Measurements from ENCODE around the gene SPDYE6. TPM values are rescaled to one million over a fixed set of nuclear protein-coding genes. Genes with fewer than 3 reads are reported as not detected.

SPDYE6 gene
- total RNA-seq, 1 experiment from 2014 or later: not detected

DNA sequence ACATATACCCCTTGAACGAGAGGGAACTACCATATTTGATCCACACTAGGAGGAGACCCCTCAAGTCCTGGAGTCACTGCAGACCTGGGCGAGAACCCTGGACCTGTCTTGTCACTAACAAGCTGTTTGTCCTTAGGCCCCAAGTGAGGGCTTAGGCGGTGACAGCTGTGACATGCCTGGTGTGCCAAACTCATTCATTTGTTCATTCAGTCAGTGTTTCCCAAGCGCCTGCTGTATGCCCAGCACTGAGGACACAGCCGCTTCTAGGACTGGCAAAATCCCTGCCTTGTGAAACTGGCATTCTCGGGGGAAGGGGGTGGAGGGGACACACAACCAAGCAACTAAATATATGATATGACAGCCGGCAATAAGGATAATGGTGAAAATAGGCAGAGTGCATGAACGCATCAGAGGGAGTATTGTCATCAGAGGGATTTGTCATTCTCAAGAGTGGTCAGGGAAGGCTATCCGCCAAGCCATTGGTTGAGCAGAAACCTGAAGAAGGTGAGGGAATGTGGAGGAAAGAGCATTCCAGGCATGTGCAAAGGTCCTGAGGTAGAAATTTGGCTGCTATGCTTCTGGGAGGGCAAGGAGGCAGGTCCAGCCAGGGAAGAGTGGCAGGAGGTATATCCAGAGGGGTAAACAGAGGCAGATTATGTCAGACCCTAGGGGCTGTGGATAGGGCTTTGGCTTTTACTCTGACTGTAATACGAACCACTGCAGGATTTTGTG lies 58.6 kb downstream of the SPDYE6 start:
- no peaks in the 10 kb centered on the region for H3K36me3 Mint-ChIP-seq (ENCODE audit: insufficient read depth, unreplicated experiment)
- H3K27ac Mint-ChIP-seq (ENCODE audit: unreplicated experiment): no peak overlapping the region
- H3K4me3 Mint-ChIP-seq (ENCODE audit: low read depth, unreplicated experiment): no peak overlapping the region
- BruUV-seq (replicated peaks): no TSS peak
- H3K4me1 Mint-ChIP-seq (ENCODE audit: low read depth, unreplicated experiment): no peaks in the 10 kb centered on the region
- CTCF ChIA-PET: no interaction called here
- no peak for DNase-seq
- H3K9me3 Mint-ChIP-seq (ENCODE audit: low read depth, unreplicated experiment): no peaks in the 10 kb centered on the region
- no peak for TF ChIP-seq CTCF (IDR thresholded peaks at IDR 0.05; ENCODE audit: unreplicated experiment)
- no peaks in the 10 kb centered on the region for H3K27me3 Mint-ChIP-seq (ENCODE audit: unreplicated experiment)
- intact Hi-C loops (cut with micrococcal nuclease; ENCODE audit: unreplicated experiment): no loop called here

DNA sequence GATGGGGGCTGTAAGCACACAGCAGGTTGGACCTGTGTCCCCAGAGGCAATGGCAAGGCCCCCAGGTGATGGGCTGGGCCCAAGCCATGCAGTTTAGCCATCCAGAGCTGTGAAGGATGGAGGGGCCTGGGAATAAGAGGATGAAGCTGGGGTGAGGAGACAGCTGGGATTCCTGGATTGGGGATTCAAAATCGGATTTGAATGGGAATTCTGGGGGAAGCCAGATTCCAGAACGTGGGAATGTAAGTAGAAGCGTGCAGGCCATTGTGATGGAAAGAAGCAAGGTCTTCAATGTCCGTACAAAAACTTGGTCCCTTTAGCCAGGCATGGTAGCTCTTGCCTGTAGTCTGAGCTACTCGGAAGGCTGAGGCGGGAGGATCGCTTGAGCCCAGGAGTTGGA lies 59.7 kb downstream of the SPDYE6 start:
- H3K36me3 Mint-ChIP-seq (ENCODE audit: insufficient read depth, unreplicated experiment): no peaks in the 10 kb centered on the region
- CTCF ChIA-PET: no interaction called here
- no peaks in the 10 kb centered on the region for H3K9me3 Mint-ChIP-seq (ENCODE audit: low read depth, unreplicated experiment)

DNA sequence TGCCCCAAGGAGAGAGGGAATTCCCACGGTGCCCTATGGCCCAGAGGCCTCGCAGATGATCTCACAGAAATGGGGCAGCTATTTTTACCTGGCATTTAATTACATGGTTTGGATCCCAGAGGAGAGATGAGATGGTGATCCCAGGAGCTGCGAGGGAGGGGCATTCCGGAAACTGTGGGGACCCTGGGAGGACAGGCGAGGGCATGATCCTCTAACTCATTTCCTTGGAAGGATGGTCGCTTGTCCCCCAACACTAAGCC lies 60.1 kb downstream of the SPDYE6 start:
- no peaks in the 10 kb centered on the region for H3K27me3 Mint-ChIP-seq (ENCODE audit: unreplicated experiment)
- no TSS peak for BruUV-seq (replicated peaks)
- H3K4me3 Mint-ChIP-seq (ENCODE audit: low read depth, unreplicated experiment): no peak overlapping the region
- H3K27ac Mint-ChIP-seq (ENCODE audit: unreplicated experiment): no peak overlapping the region
- TF ChIP-seq CTCF (IDR thresholded peaks at IDR 0.05; ENCODE audit: unreplicated experiment): no peak
- CTCF ChIA-PET: no interaction called here
- H3K4me1 Mint-ChIP-seq (ENCODE audit: low read depth, unreplicated experiment): peaks cover 7% of the 10 kb centered on the region
- no peaks in the 10 kb centered on the region for H3K9me3 Mint-ChIP-seq (ENCODE audit: low read depth, unreplicated experiment)
- no peak for DNase-seq
- intact Hi-C loops (cut with micrococcal nuclease; ENCODE audit: unreplicated experiment): no loop called here
- H3K36me3 Mint-ChIP-seq (ENCODE audit: insufficient read depth, unreplicated experiment): no peaks in the 10 kb centered on the region

More for the DNA sequence above, 59.7 kb downstream of the SPDYE6 start:
- no peak for DNase-seq
- Mint-ChIP-seq H3K4me1 (ENCODE audit: low read depth, unreplicated experiment) (peaks cover 5% of the 10 kb centered on the region), H3K4me3 (ENCODE audit: low read depth, unreplicated experiment) (no peak overlapping the region), H3K27me3 (ENCODE audit: unreplicated experiment) (no peaks in the 10 kb centered on the region), H3K27ac (ENCODE audit: unreplicated experiment) (no peak overlapping the region)
- no TSS peak for BruUV-seq (replicated peaks)
- no peak for TF ChIP-seq CTCF (IDR thresholded peaks at IDR 0.05; ENCODE audit: unreplicated experiment)
- intact Hi-C loops (cut with micrococcal nuclease; ENCODE audit: unreplicated experiment): no loop called here

Small RNAs within 50 kb of the gene (microRNA-seq; reads per million reads assigned to microRNA genes)
- gene MIR548O: not detected

Other genes starting within 250 kb of the SPDYE6 start
- gene SH2B2, start 69.6 kb downstream of the SPDYE6 start, total RNA-seq (2022): 2.7 and 3.7 TPM in 2 replicates
- 19.4 and 20.2 TPM in 2 replicates for gene PRKRIP1, start 39.9 kb upstream of the SPDYE6 start, total RNA-seq (2022)
- 11.3 and 11.4 TPM in 2 replicates for gene ORAI2, start 77.1 kb upstream of the SPDYE6 start, total RNA-seq (2022)
- 5.4 and 6.5 TPM in 2 replicates for gene ALKBH4, start 108.4 kb upstream of the SPDYE6 start, total RNA-seq (2022)
- gene LRWD1, start 108.5 kb upstream of the SPDYE6 start, total RNA-seq (2022): 17.6 and 18.0 TPM in 2 replicates
- 29.4 and 30.6 TPM in 2 replicates for gene POLR2J, start 122.5 kb upstream of the SPDYE6 start, total RNA-seq (2022)
- gene RASA4B, start 161.3 kb upstream of the SPDYE6 start, total RNA-seq (2022): 0.69 and 0.76 TPM in 2 replicates
- gene UPK3BL2, start 187.3 kb upstream of the SPDYE6 start, total RNA-seq (2022): 17.4 and 18.3 TPM in 2 replicates
- gene SPDYE2, start 194.8 kb upstream of the SPDYE6 start, total RNA-seq (2022): not detected in 2 replicates
- gene POLR2J3, start 216.1 kb upstream of the SPDYE6 start, total RNA-seq (2022): 48.3 and 56.6 TPM in 2 replicates

Measured in Calu3 (cell line).